Aorta (tissue), 5 donors: Measurements from ENCODE around the gene NPAS3. TPM values are rescaled to one million over a fixed set of nuclear protein-coding genes. Genes with fewer than 3 reads are reported as not detected.

Experiments
- ATAC-seq: fragments of 200-7000 bp; cut with Tn5 transposase; one replicate; pipeline ENCODE4 v1.9.1; 2022; ENCODE audit warnings: moderate library complexity; ENCODE audit not compliant: low FRiP score
- DNase-seq, 2 donors: peaks; one replicate each; pipeline ENCODE4 v3.0.0-alpha.2; 2020
- H3K27ac ChIP-seq, 2 donors: one replicate each; pipeline ENCODE4 v1.5.1; 2013; ENCODE audit warnings: low read length in 2 of 2, mild to moderate bottlenecking in 2 of 2, moderate library complexity in 2 of 2, control low read depth in 1 of 2, inconsistent platforms in 1 of 2, low read depth in 1 of 2
- H3K27me3 ChIP-seq, 2 donors: one replicate each; pipeline ENCODE4 v1.6.1; 2013; ENCODE audit warnings: control low read depth in 1 of 2, low read length in 1 of 2, mild to moderate bottlenecking in 1 of 2, moderate library complexity in 1 of 2; ENCODE audit not compliant: insufficient read depth in 2 of 2, control insufficient read depth in 1 of 2
- H3K36me3 ChIP-seq, 2 donors: one replicate each; pipeline ENCODE4 v1.6.1; 2013; ENCODE audit warnings: control low read depth in 1 of 2, low read length in 1 of 2, mild to moderate bottlenecking in 1 of 2; ENCODE audit not compliant: insufficient read depth in 2 of 2, control insufficient read depth in 1 of 2
- H3K4me1 ChIP-seq, 2 donors: one replicate each; pipeline ENCODE4 v1.6.1; 2013; ENCODE audit warnings: low read length in 2 of 2, control low read depth in 1 of 2, mild to moderate bottlenecking in 1 of 2, moderate library complexity in 1 of 2; ENCODE audit not compliant: insufficient read depth in 2 of 2, control insufficient read depth in 1 of 2
- H3K4me3 ChIP-seq, 2 donors: one replicate each; pipeline ENCODE4 v1.5.1; 2013; ENCODE audit warnings: low read length in 2 of 2, control low read depth in 1 of 2, mild to moderate bottlenecking in 1 of 2
- H3K9me3 ChIP-seq: one replicate; pipeline ENCODE4 v1.6.1; 2013; ENCODE audit warnings: mild to moderate bottlenecking, low read length; ENCODE audit not compliant: control insufficient read depth
- WGBS, 2 donors: extraction: QIAGEN DNeasy Blood & Tissue Kit; methylation state at CpG; one replicate each; pipeline ENCODE4 v1.1.7; 2013; 5-methylcytosine and 5-hydroxymethylcytosine counted together
- intact Hi-C, 2 donors: fragments of 100-400 bp; cut with DNase I; formaldehyde crosslinking; loops; one replicate each; pipeline versions ENCODE4 v1.14.2 to v1.15.0; 2022
- polyA plus RNA-seq, 2 donors: library from polyadenylated mRNA; stranded (reverse); fragments of 200-250 nt; gene quantifications; one replicate each; pipeline ENCODE4 v1.2.3, GENCODE V29; 2013
- total RNA-seq, 2 donors: library from RNA; stranded (reverse); fragmentation: NEBNext Ultra II Directional; extraction: Animal tissue kit (Norgen Biotek cat#: 25700); gene quantifications; one replicate each; pipeline ENCODE4 v1.2.1, GENCODE V29; 2021
- donor health status: healthy with polysubstance abuse.
- donor health status: Bipolar disorder and iron deficiency.
- donor health status: DM: no; HTN: no; CAD: no.
- donor health status: DM: no; HTN: no; CAD: no.
- donor health status: DM: yes; HTN: yes; CAD: no.

The NPAS3 gene
- total and polyA plus RNA-seq, 4 donors = 0.13 to 4.3 (median 0.50) TPM

GRCh38 chr14:33592297-33592696 lies 653.6 kb downstream of the NPAS3 start:
- H3K27ac ChIP-seq = no peak overlapping the region
- no peak for DNase-seq
- ATAC-seq = no peak
- no peak overlapping the region for H3K4me3 ChIP-seq
- WGBS, 2 donors = 62 to 87% methylated on average over 2 of the region's 2 CpGs
- no peaks in the 10 kb centered on the region for H3K27me3 ChIP-seq
- no peaks in the 10 kb centered on the region for H3K9me3 ChIP-seq
- no peaks in the 10 kb centered on the region for H3K4me1 ChIP-seq
- intact Hi-C loops = no loop called here
- no peaks in the 10 kb centered on the region for H3K36me3 ChIP-seq

- H3K27ac ChIP-seq = no peak overlapping the region
- intact Hi-C loops = no loop called here
- no peak for ATAC-seq
Measured at GRCh38 chr14:33596211-33597080, 657.8 kb downstream of the NPAS3 start.

GRCh38 chr14:33598582-33598981 lies 659.9 kb downstream of the NPAS3 start:
- Histone ChIP-seq H3K9me3 (no peaks in the 10 kb centered on the region), H3K4me1 (no peaks in the 10 kb centered on the region), H3K27me3 (no peaks in the 10 kb centered on the region), H3K4me3 (no peak overlapping the region), H3K36me3 (no peaks in the 10 kb centered on the region), H3K27ac (no peak overlapping the region)
- intact Hi-C loops = no loop called here
- ATAC-seq = no peak
- DNase-seq = no peak
- WGBS, 2 donors = 65 to 67% methylated on average over 2 of the region's 2 CpGs

More at GRCh38 chr14:33596211-33597080, 657.8 kb downstream of the NPAS3 start:
- H3K4me1 ChIP-seq = no peaks in the 10 kb centered on the region
- no peak overlapping the region for H3K4me3 ChIP-seq
- WGBS, 2 donors = 76 to 77% methylated on average over 8 of the region's 8 CpGs
- no peak for DNase-seq
- H3K9me3 ChIP-seq = no peaks in the 10 kb centered on the region
- H3K27me3 ChIP-seq = no peaks in the 10 kb centered on the region
- no peaks in the 10 kb centered on the region for H3K36me3 ChIP-seq

GRCh38 chr14:33602396-33602795 lies 663.7 kb downstream of the NPAS3 start:
- Histone ChIP-seq H3K36me3 (no peaks in the 10 kb centered on the region), H3K27me3 (no peaks in the 10 kb centered on the region), H3K4me1 (no peaks in the 10 kb centered on the region), H3K9me3 (no peaks in the 10 kb centered on the region), H3K4me3 (no peak overlapping the region), H3K27ac (no peak overlapping the region)
- ATAC-seq (no peak), DNase-seq (no peak)
- intact Hi-C loops = no loop called here
- WGBS, 2 donors = 63 to 66% methylated on average over 3 of the region's 3 CpGs

GRCh38 chr14:33606591-33606990 lies 667.9 kb downstream of the NPAS3 start:
- ATAC-seq = no peak
- Histone ChIP-seq H3K4me3 (no peak overlapping the region), H3K4me1 (no peaks in the 10 kb centered on the region), H3K27me3 (no peaks in the 10 kb centered on the region), H3K9me3 (no peaks in the 10 kb centered on the region), H3K27ac (no peak overlapping the region), H3K36me3 (no peaks in the 10 kb centered on the region)
- WGBS, 2 donors = 86 to 90% methylated on average over 3 of the region's 3 CpGs
- no peak for DNase-seq
- intact Hi-C loops = no loop called here

GRCh38 chr14:33609582-33609981 lies 670.9 kb downstream of the NPAS3 start:
- H3K9me3 ChIP-seq = no peaks in the 10 kb centered on the region
- intact Hi-C loops = no loop called here
- no peaks in the 10 kb centered on the region for H3K27me3 ChIP-seq
- no peak overlapping the region for H3K27ac ChIP-seq
- no peak for ATAC-seq
- no peaks in the 10 kb centered on the region for H3K36me3 ChIP-seq
- H3K4me3 ChIP-seq = no peak overlapping the region
- no peak for DNase-seq
- H3K4me1 ChIP-seq = no peaks in the 10 kb centered on the region
- WGBS, 2 donors = 83% methylated on average over 6 of the region's 6 CpGs

- Histone ChIP-seq H3K36me3 (no peaks in the 10 kb centered on the region), H3K27me3 (no peaks in the 10 kb centered on the region), H3K27ac (no peak overlapping the region), H3K4me3 (no peak overlapping the region), H3K4me1 (no peaks in the 10 kb centered on the region), H3K9me3 (no peaks in the 10 kb centered on the region)
- no peak for ATAC-seq
- 91 to 93% methylated on average over 1 of the region's 1 CpG for WGBS, 2 donors
- intact Hi-C loops = no loop called here
- no peak for DNase-seq
Measured at GRCh38 chr14:33610121-33610520, 671.4 kb downstream of the NPAS3 start.

GRCh38 chr14:33611405-33612196 lies 672.9 kb downstream of the NPAS3 start:
- intact Hi-C loops = no loop called here
- WGBS, 2 donors = 79 to 80% methylated on average over 5 of the region's 5 CpGs
- ATAC-seq (no peak), DNase-seq (no peak)
- H3K4me1 ChIP-seq = no peaks in the 10 kb centered on the region
- H3K9me3 ChIP-seq = no peaks in the 10 kb centered on the region
- no peak overlapping the region for H3K4me3 ChIP-seq
- H3K27ac ChIP-seq = no peak overlapping the region
- H3K36me3 ChIP-seq = no peaks in the 10 kb centered on the region
- H3K27me3 ChIP-seq = no peaks in the 10 kb centered on the region

GRCh38 chr14:33612197-33612505 lies 673.5 kb downstream of the NPAS3 start:
- H3K27me3 ChIP-seq = no peaks in the 10 kb centered on the region
- H3K9me3 ChIP-seq = no peaks in the 10 kb centered on the region
- H3K36me3 ChIP-seq = no peaks in the 10 kb centered on the region
- no peaks in the 10 kb centered on the region for H3K4me1 ChIP-seq
- no peak overlapping the region for H3K4me3 ChIP-seq
- DNase-seq = no peak
- WGBS, 2 donors = 67 to 74% methylated on average over 6 of the region's 6 CpGs
- intact Hi-C loops = no loop called here
- ATAC-seq = no peak
- no peak overlapping the region for H3K27ac ChIP-seq
